Smooth muscle cell (in vitro differentiated cells): Measurements from ENCODE around the gene COX14. TPM values are rescaled to one million over a fixed set of nuclear protein-coding genes. Genes with fewer than 3 reads are reported as not detected.
"Not testable (repeated sequence)": the region's sequence is repeated elsewhere in the genome, so short reads cannot be mapped to it uniquely, and the experiment has no call there.

ENCODE experiments used
- DNase-seq: peaks from one replicate; lab custom pipeline; 2025; ENCODE audit not compliant: unreplicated experiment; lab: John Stamatoyannopoulos, UW
- H2AFZ ChIP-seq: fragments of 200-600 bp; sonication (generic); 2 replicates; pipeline ENCODE4 v1.6.0; 2016; ENCODE audit warnings: antibody characterized with exemption, low read depth, mild to moderate bottlenecking
- H3F3A ChIP-seq: fragments of 200-600 bp; sonication (generic); 2 replicates; pipeline ENCODE4 v1.6.0; 2017; ENCODE audit warnings: antibody characterized with exemption, low read depth
- H3K27ac ChIP-seq: fragments of 200-600 bp; sonication (generic); 2 replicates; pipeline ENCODE4 v1.5.1; 2016; ENCODE audit warnings: low read depth, mild to moderate bottlenecking
- H3K27me3 ChIP-seq: fragments of 200-600 bp; sonication (generic); 2 replicates; pipeline ENCODE4 v1.6.1; 2016; ENCODE audit warnings: low read depth, mild to moderate bottlenecking
- H3K36me3 ChIP-seq: fragments of 200-600 bp; sonication (generic); 2 replicates; pipeline ENCODE4 v1.5.1; 2016; ENCODE audit warnings: low read depth
- H3K4me1 ChIP-seq: fragments of 200-600 bp; sonication (generic); 2 replicates; pipeline ENCODE4 v1.5.1; 2016; ENCODE audit warnings: low read depth
- H3K4me2 ChIP-seq: fragments of 200-600 bp; sonication (generic); 2 replicates; pipeline ENCODE4 v1.6.0; 2016; ENCODE audit warnings: mild to moderate bottlenecking
- H3K4me3 ChIP-seq: fragments of 200-600 bp; sonication (generic); 2 replicates; pipeline ENCODE4 v1.5.1; 2016; ENCODE audit warnings: mild to moderate bottlenecking
- H3K79me2 ChIP-seq: fragments of 200-600 bp; sonication (generic); 2 replicates; pipeline ENCODE4 v1.6.0; 2016; ENCODE audit warnings: low read depth, mild to moderate bottlenecking
- H3K9ac ChIP-seq: fragments of 200-600 bp; sonication (generic); 2 replicates; pipeline ENCODE4 v1.6.0; 2016; ENCODE audit warnings: low read depth
- H3K9me3 ChIP-seq: fragments of 200-600 bp; sonication (generic); replicated peaks from 2 replicates; pipeline ENCODE4 v1.5.1; 2016; ENCODE audit warnings: low read depth
- H4K20me1 ChIP-seq: fragments of 200-600 bp; sonication (generic); 2 replicates; pipeline ENCODE4 v1.6.0; 2016; ENCODE audit warnings: low read depth
- CTCF ChIP-seq: fragments of 200-600 bp; sonication (generic); IDR thresholded peaks from 2 replicates; pipeline ENCODE4 v1.5.1; 2017; ENCODE audit warnings: borderline replicate concordance, mild to moderate bottlenecking, antibody characterized with exemption; ENCODE audit not compliant: insufficient read depth, poor library complexity, severe bottlenecking
- WGBS: methylation state at CpG from one replicate; pipeline ENCODE4 v1.1.7; 2016; ENCODE audit warnings: low lambda C conversion rate; 5-methylcytosine and 5-hydroxymethylcytosine counted together
- polyA plus RNA-seq: library from polyadenylated mRNA; unstranded; fragments of >200 nt; fragmentation: Nextera tagmentation; extraction: Ambion mirVana; gene quantifications from 2 replicates; pipeline ENCODE4 v1.2.1, GENCODE V29; 2016
- total RNA-seq: library from RNA; depleted of rRNA; stranded (reverse); fragments of >200 nt; gene quantifications from 2 replicates; pipeline ENCODE4 v1.2.3, GENCODE V29; 2014

Gene COX14
- total and polyA plus RNA-seq, 2 experiments from 2014 or later, result 18.6 to 67.9 TPM

DNA sequence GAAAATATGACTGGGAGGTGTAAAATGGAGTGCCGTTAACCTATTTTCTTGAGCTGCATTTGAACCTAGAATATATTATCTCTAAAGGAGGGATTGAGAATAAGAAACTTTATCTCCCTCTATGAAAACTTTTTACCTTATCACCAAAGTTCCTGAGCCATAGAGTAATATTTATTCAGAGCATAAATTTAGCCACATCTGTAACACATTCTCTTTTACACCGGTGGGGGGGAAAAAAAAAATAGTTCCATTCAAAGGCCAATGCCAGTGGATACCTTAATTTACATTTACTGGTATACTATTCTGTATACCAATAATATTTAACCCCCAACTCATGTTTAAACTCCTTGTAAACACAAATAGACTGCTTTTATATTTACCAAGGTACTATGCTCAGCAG is 33.4 kb downstream of the COX14 start:
- Histone ChIP-seq H3K4me3 (no peak overlapping the region), H3F3A (no peaks in the 10 kb centered on the region), H3K36me3 (no peaks in the 10 kb centered on the region), H3K4me1 (no peaks in the 10 kb centered on the region), H3K27ac (no peak overlapping the region), H3K79me2 (peaks cover 67% of the 10 kb centered on the region), H2AFZ (no peak overlapping the region), H3K9ac (no peak overlapping the region), H4K20me1 (peaks cover 90% of the 10 kb centered on the region), H3K27me3 (no peaks in the 10 kb centered on the region), H3K4me2 (no peak overlapping the region), H3K9me3 (no peaks in the 10 kb centered on the region)
- TF ChIP-seq CTCF, result no peak
- WGBS, result 100% methylated on average over 2 of the region's 2 CpGs
- no peak for DNase-seq

GRCh38 chr12:50147281-50147680 is 35.2 kb downstream of the COX14 start:
- WGBS, result 95% methylated on average over 4 of the region's 4 CpGs
- Histone ChIP-seq H3F3A (no peaks in the 10 kb centered on the region), H4K20me1 (peaks cover 98% of the 10 kb centered on the region), H3K36me3 (no peaks in the 10 kb centered on the region), H3K9ac (no peak overlapping the region), H3K4me2 (no peak overlapping the region), H2AFZ (no peak overlapping the region), H3K27me3 (no peaks in the 10 kb centered on the region), H3K9me3 (no peaks in the 10 kb centered on the region), H3K27ac (no peak overlapping the region), H3K79me2 (peaks cover 86% of the 10 kb centered on the region), H3K4me3 (no peak overlapping the region), H3K4me1 (no peaks in the 10 kb centered on the region)
- TF ChIP-seq CTCF, result no peak
- DNase-seq, result no peak

GRCh38 chr12:50148011-50148410 is 36.0 kb downstream of the COX14 start:
- H3K27ac ChIP-seq, H3K4me1 ChIP-seq, H3K9me3 ChIP-seq, H3K4me2 ChIP-seq, H3K9ac ChIP-seq, H2AFZ ChIP-seq, H3K27me3 ChIP-seq, H3F3A ChIP-seq, H3K4me3 ChIP-seq, DNase-seq, H3K36me3 ChIP-seq: not testable (repeated sequence)
- 94% methylated on average over 6 of the region's 6 CpGs for WGBS
- peaks cover 93% of the 10 kb centered on the region for H3K79me2 ChIP-seq
- peaks cover 99% of the 10 kb centered on the region for H4K20me1 ChIP-seq

GRCh38 chr12:50149311-50149710 is 37.3 kb downstream of the COX14 start:
- DNase-seq, result no peak
- H3K36me3 ChIP-seq, result no peaks in the 10 kb centered on the region
- WGBS, result 92% methylated on average over 3 of the region's 3 CpGs
- no peaks in the 10 kb centered on the region for H3K27me3 ChIP-seq
- no peak overlapping the region for H3K4me2 ChIP-seq
- no peaks in the 10 kb centered on the region for H3F3A ChIP-seq
- H3K79me2 ChIP-seq, result peaks cover 94% of the 10 kb centered on the region
- H2AFZ ChIP-seq, result no peak overlapping the region
- no peaks in the 10 kb centered on the region for H3K4me1 ChIP-seq
- TF ChIP-seq CTCF, result no peak
- H3K9me3 ChIP-seq, result no peaks in the 10 kb centered on the region
- H4K20me1 ChIP-seq, result peaks cover 99% of the 10 kb centered on the region
- no peak overlapping the region for H3K4me3 ChIP-seq
- H3K27ac ChIP-seq, result no peak overlapping the region
- no peak overlapping the region for H3K9ac ChIP-seq
